22Rv1 (cell line): Measurements from ENCODE around the gene OSTM1.

Experiments
- ZFX ChIP-seq: fragments of 450-650 bp; IDR thresholded peaks from 2 replicates; pipeline ENCODE4 v1.6.1; 2017; ENCODE audit warnings: antibody characterized with exemption, borderline replicate concordance
- TF ChIP-seq, protein P1 (sequence below): fragments of 450-650 bp; IDR thresholded peaks from 2 replicates; pipeline ENCODE4 v1.5.1; 2017; ENCODE audit warnings: mild to moderate bottlenecking

DNA sequence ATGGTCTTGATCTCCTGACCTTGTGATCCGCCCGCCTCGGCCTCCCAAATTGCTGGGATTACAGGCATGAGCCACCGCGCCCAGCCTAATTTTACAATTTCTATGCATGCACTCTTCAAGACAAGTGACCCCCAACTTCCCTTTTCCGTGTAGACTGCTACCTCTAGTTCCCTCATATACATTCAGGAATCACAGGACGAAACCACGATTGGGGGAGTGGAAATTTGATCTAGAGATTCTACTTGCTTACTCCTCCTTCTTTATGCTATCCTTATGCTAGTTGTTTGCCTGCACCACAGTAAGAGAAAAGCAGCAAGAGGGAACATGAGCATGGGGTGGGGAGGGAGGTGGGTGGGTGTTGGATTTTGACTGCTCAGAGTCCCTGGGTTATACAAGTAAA, 34.9 kb downstream of the OSTM1 start:
- TF ChIP-seq, protein P1, sequence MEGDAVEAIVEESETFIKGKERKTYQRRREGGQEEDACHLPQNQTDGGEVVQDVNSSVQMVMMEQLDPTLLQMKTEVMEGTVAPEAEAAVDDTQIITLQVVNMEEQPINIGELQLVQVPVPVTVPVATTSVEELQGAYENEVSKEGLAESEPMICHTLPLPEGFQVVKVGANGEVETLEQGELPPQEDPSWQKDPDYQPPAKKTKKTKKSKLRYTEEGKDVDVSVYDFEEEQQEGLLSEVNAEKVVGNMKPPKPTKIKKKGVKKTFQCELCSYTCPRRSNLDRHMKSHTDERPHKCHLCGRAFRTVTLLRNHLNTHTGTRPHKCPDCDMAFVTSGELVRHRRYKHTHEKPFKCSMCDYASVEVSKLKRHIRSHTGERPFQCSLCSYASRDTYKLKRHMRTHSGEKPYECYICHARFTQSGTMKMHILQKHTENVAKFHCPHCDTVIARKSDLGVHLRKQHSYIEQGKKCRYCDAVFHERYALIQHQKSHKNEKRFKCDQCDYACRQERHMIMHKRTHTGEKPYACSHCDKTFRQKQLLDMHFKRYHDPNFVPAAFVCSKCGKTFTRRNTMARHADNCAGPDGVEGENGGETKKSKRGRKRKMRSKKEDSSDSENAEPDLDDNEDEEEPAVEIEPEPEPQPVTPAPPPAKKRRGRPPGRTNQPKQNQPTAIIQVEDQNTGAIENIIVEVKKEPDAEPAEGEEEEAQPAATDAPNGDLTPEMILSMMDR: no peak
- no peak for TF ChIP-seq ZFX
